GM23248 (cell line): ENCODE measurements around the gene IGSF21. TPM values are rescaled to one million over a fixed set of nuclear protein-coding genes. Genes with fewer than 3 reads are reported as not detected.

Source experiments
- DNase-seq: peaks from one replicate; pipeline ENCODE4 v3.0.0-alpha.2; 2015
- H2AFZ ChIP-seq: fragments of 200-600 bp; sonication (generic); 2 replicates; pipeline ENCODE4 v1.6.1; 2016; ENCODE audit warnings: antibody characterized with exemption
- H3F3A ChIP-seq: fragments of 200-600 bp; sonication (generic); 2 replicates; pipeline ENCODE4 v1.6.1; 2016; ENCODE audit warnings: mild to moderate bottlenecking, antibody characterized with exemption, mixed run types; ENCODE audit not compliant: insufficient read depth
- H3K27ac ChIP-seq: fragments of 200-600 bp; sonication (generic); 2 replicates; pipeline ENCODE4 v1.5.1; 2016; ENCODE audit warnings: mild to moderate bottlenecking
- H3K27me3 ChIP-seq: fragments of 200-600 bp; sonication (generic); replicated peaks from 2 replicates; pipeline ENCODE4 v1.6.1; 2016; ENCODE audit warnings: mild to moderate bottlenecking; ENCODE audit not compliant: insufficient read depth
- H3K36me3 ChIP-seq: fragments of 200-600 bp; sonication (generic); 2 replicates; pipeline ENCODE4 v1.6.1; 2016; ENCODE audit warnings: low read depth, mild to moderate bottlenecking
- H3K4me1 ChIP-seq: fragments of 200-600 bp; sonication (generic); 2 replicates; pipeline ENCODE4 v1.6.1; 2016; ENCODE audit warnings: mild to moderate bottlenecking; ENCODE audit not compliant: insufficient read depth
- H3K4me2 ChIP-seq: fragments of 200-600 bp; sonication (generic); one replicate; pipeline ENCODE4 v1.6.1; 2016; ENCODE audit warnings: mild to moderate bottlenecking; ENCODE audit not compliant: unreplicated experiment
- H3K4me3 ChIP-seq: fragments of 200-600 bp; sonication (generic); 2 replicates; pipeline ENCODE4 v1.5.1; 2016; ENCODE audit warnings: mild to moderate bottlenecking
- H3K79me2 ChIP-seq: fragments of 200-600 bp; sonication (generic); 2 replicates; pipeline ENCODE4 v1.6.1; 2016; ENCODE audit warnings: mild to moderate bottlenecking; ENCODE audit not compliant: insufficient read depth
- H3K9ac ChIP-seq: fragments of 200-600 bp; sonication (generic); 2 replicates; pipeline ENCODE4 v1.6.1; 2016; ENCODE audit warnings: mild to moderate bottlenecking
- H3K9me2 ChIP-seq: fragments of 200-600 bp; sonication (generic); 2 replicates; pipeline ENCODE4 v1.6.1; 2016; ENCODE audit warnings: mixed run types, mild to moderate bottlenecking, moderate library complexity; ENCODE audit not compliant: insufficient read depth
- H3K9me3 ChIP-seq: fragments of 200-600 bp; sonication (generic); one replicate; pipeline ENCODE4 v1.6.1; 2017; ENCODE audit warnings: low read depth
- H4K20me1 ChIP-seq: fragments of 200-600 bp; sonication (generic); 2 replicates; pipeline ENCODE4 v1.6.0; 2016; ENCODE audit not compliant: insufficient read depth
- EZH2 ChIP-seq: fragments of 200-600 bp; sonication (generic); IDR thresholded peaks from 2 replicates; pipeline ENCODE4 v1.6.1; 2018; ENCODE audit warnings: antibody characterized with exemption, mild to moderate bottlenecking; ENCODE audit not compliant: insufficient read depth, poor library complexity, severe bottlenecking
- EZH2phosphoT487 ChIP-seq: fragments of 200-600 bp; sonication (generic); IDR thresholded peaks from 2 replicates; pipeline ENCODE4 v1.6.1; 2018; ENCODE audit warnings: antibody characterized with exemption, moderate library complexity, mild to moderate bottlenecking, low read depth; ENCODE audit not compliant: insufficient read depth
- WGBS, 2 experiments: methylation state at CpG; one replicate each; pipeline ENCODE4 v1.1.6; 2015 to 2017; ENCODE audit warnings: low lambda C conversion rate in 2 of 2, low coverage in 1 of 2; ENCODE audit errors: missing lambda C conversion rate in 2 of 2; 5-methylcytosine and 5-hydroxymethylcytosine counted together
- in situ Hi-C: fragments of 300-500 bp; cut with MboI; formaldehyde crosslinking; loops from 2 replicates; pipeline ENCODE4 v1.15.0; 2020
- polyA plus RNA-seq: library from polyadenylated mRNA; unstranded; fragments of >200 nt; fragmentation: Nextera tagmentation; extraction: Ambion mirVana; gene quantifications from 2 replicates; pipeline ENCODE4 v1.2.1, GENCODE V29; 2016
- total RNA-seq: library from RNA; depleted of rRNA; stranded (reverse); fragments of >200 nt; shearing (Covaris generic); gene quantifications from 2 replicates; pipeline ENCODE4 v1.2.3, GENCODE V29; 2014

The IGSF21 gene
- total and polyA plus RNA-seq, 2 experiments from 2014 or later: not detected

DNA sequence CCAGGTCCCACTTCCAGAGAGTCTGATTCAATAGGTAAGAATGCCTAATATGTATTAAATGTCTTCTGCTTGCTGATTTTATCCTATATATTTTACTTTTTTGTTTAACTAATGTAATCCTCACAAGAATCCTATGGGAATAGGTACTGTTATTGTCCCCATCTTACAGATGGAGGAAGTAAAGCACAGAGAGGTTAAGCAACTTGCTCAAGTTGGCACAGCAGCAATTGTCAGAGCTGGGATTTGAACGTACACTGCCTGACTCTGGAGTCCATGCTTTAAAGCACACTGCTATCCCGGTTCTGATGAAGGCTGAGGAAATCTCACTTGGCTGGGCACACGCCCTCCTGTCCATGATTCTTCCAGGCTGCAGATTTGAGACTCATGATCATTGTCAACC lies 62.8 kb downstream of the IGSF21 start:
- no peaks in the 10 kb centered on the region for H4K20me1 ChIP-seq
- no peaks in the 10 kb centered on the region for H3K4me1 ChIP-seq
- H3F3A ChIP-seq: no peaks in the 10 kb centered on the region
- H3K36me3 ChIP-seq: no peaks in the 10 kb centered on the region
- H3K9ac ChIP-seq: no peak overlapping the region
- H3K9me3 ChIP-seq: no peaks in the 10 kb centered on the region
- no peak for DNase-seq
- 43 to 45% methylated on average over 3 of the region's 3 CpGs for WGBS, 2 experiments
- no peak overlapping the region for H3K4me3 ChIP-seq
- TF ChIP-seq EZH2phosphoT487 (no peak), EZH2 (no peak)
- H3K27ac ChIP-seq: no peak overlapping the region
- H3K79me2 ChIP-seq: no peaks in the 10 kb centered on the region
- no peak overlapping the region for H2AFZ ChIP-seq
- H3K9me2 ChIP-seq: no peaks in the 10 kb centered on the region
- no peak overlapping the region for H3K4me2 ChIP-seq
- in situ Hi-C loops: no loop called here
- no peaks in the 10 kb centered on the region for H3K27me3 ChIP-seq

GRCh38 chr1:18174037-18174436 lies 66.4 kb downstream of the IGSF21 start:
- Histone ChIP-seq H3K9me2 (no peaks in the 10 kb centered on the region), H3K27ac (no peak overlapping the region), H3K4me2 (no peak overlapping the region), H3K36me3 (no peaks in the 10 kb centered on the region), H3K4me3 (no peak overlapping the region), H3K9ac (no peak overlapping the region), H3K4me1 (no peaks in the 10 kb centered on the region), H3F3A (no peaks in the 10 kb centered on the region), H4K20me1 (no peaks in the 10 kb centered on the region), H2AFZ (no peak overlapping the region), H3K27me3 (no peaks in the 10 kb centered on the region; the same call in 1 of the 2 replicates), H3K79me2 (no peaks in the 10 kb centered on the region), H3K9me3 (no peaks in the 10 kb centered on the region)
- no peak for DNase-seq
- in situ Hi-C loops: no loop called here
- no peak for TF ChIP-seq EZH2
- no peak for TF ChIP-seq EZH2phosphoT487
- WGBS, 2 experiments: 44 to 46% methylated on average over 12 of the region's 12 CpGs

- H3K36me3 ChIP-seq: no peaks in the 10 kb centered on the region
- H3K9me3 ChIP-seq: no peaks in the 10 kb centered on the region
- H4K20me1 ChIP-seq: no peaks in the 10 kb centered on the region
- no peaks in the 10 kb centered on the region for H3K79me2 ChIP-seq
- no peak overlapping the region for H3K4me2 ChIP-seq
- H2AFZ ChIP-seq: no peak overlapping the region
- no peak overlapping the region for H3K9ac ChIP-seq
- no peaks in the 10 kb centered on the region for H3F3A ChIP-seq
- H3K9me2 ChIP-seq: no peaks in the 10 kb centered on the region
- no peak for DNase-seq
- no peak overlapping the region for H3K4me3 ChIP-seq
- in situ Hi-C loops: no loop called here
- H3K27me3 ChIP-seq: no peaks in the 10 kb centered on the region; the same call in 1 of the 2 replicates
- no peak overlapping the region for H3K27ac ChIP-seq
- 56 to 61% methylated on average over 6 of the region's 6 CpGs for WGBS, 2 experiments
- H3K4me1 ChIP-seq: no peaks in the 10 kb centered on the region
- TF ChIP-seq EZH2 (no peak), EZH2phosphoT487 (no peak)
Measured at GRCh38 chr1:18175051-18175450, 67.5 kb downstream of the IGSF21 start.

- in situ Hi-C loops: no loop called here
- no peak overlapping the region for H3K9ac ChIP-seq
- DNase-seq: no peak
- no peaks in the 10 kb centered on the region for H3K36me3 ChIP-seq
- H3K4me3 ChIP-seq: no peak overlapping the region
- no peaks in the 10 kb centered on the region for H3K79me2 ChIP-seq
- no peaks in the 10 kb centered on the region for H3K4me1 ChIP-seq
- H3K9me2 ChIP-seq: no peaks in the 10 kb centered on the region
- H3K27ac ChIP-seq: no peak overlapping the region
- H3K27me3 ChIP-seq: no peaks in the 10 kb centered on the region; the same call in 1 of the 2 replicates
- WGBS, 2 experiments: 51 to 53% methylated on average over 13 of the region's 13 CpGs
- no peaks in the 10 kb centered on the region for H4K20me1 ChIP-seq
- TF ChIP-seq EZH2 (no peak), EZH2phosphoT487 (no peak)
- no peak overlapping the region for H3K4me2 ChIP-seq
- no peaks in the 10 kb centered on the region for H3K9me3 ChIP-seq
- no peak overlapping the region for H2AFZ ChIP-seq
- no peaks in the 10 kb centered on the region for H3F3A ChIP-seq
Measured at GRCh38 chr1:18175530-18176377, 68.2 kb downstream of the IGSF21 start.
